Upper lobe of left lung (tissue), 6 donors: ENCODE data around the gene LRP1B. TPM values are rescaled to one million over a fixed set of nuclear protein-coding genes. Genes with fewer than 3 reads are reported as not detected.

ENCODE experiments used
- ATAC-seq, 2 donors: fragments of 200-7000 bp; cut with Tn5 transposase; one replicate each; pipeline ENCODE4 v1.9.1; 2022; ENCODE audit warnings: mild to moderate bottlenecking in 2 of 2, moderate library complexity in 2 of 2; ENCODE audit not compliant: low FRiP score in 2 of 2
- DNase-seq, 2 donors: peaks; one replicate each; pipeline ENCODE4 v3.0.0-alpha.2; 2019 to 2020
- H3K27ac ChIP-seq, 4 donors: fragments of 200-600 bp; sonication (generic); one replicate each; pipeline ENCODE4 v1.5.1; 2016 to 2019
- H3K27me3 ChIP-seq, 4 donors: fragments of 200-600 bp; sonication (generic); one replicate each; pipeline ENCODE4 v1.5.1; 2017 to 2019
- H3K36me3 ChIP-seq, 4 donors: fragments of 200-600 bp; sonication (generic); one replicate each; pipeline ENCODE4 v1.5.1; 2016 to 2019
- H3K4me1 ChIP-seq, 4 donors: fragments of 200-600 bp; sonication (generic); one replicate each; pipeline ENCODE4 v1.5.1; 2018 to 2019
- H3K4me3 ChIP-seq, 4 donors: fragments of 200-600 bp; sonication (generic); one replicate each; pipeline ENCODE4 v1.5.1; 2017 to 2019; ENCODE audit warnings: mild to moderate bottlenecking in 2 of 4, moderate library complexity in 1 of 4
- H3K9me3 ChIP-seq, 4 donors: fragments of 200-600 bp; sonication (generic); one replicate each; pipeline ENCODE4 v1.5.1; 2018 to 2019
- CTCF ChIP-seq, 6 experiments: fragments of 450-650 bp in 4 of 6; fragments of 200-600 bp in 2 of 6; sonication (generic) in 2 of 6; IDR thresholded peaks; one replicate each; pipeline ENCODE4 v1.5.1; 2016 to 2019; ENCODE audit warnings: antibody characterized with exemption in 6 of 6
- EP300 ChIP-seq, 4 donors: sonication (generic); formaldehyde crosslinking; IDR thresholded peaks; one replicate each; pipeline ENCODE4 v1.5.1; 2017; ENCODE audit warnings: antibody characterized with exemption in 4 of 4, control low read depth in 2 of 4
- POLR2A ChIP-seq, 4 donors: fragments of 450-650 bp; IDR thresholded peaks; one replicate each; pipeline ENCODE4 v1.5.1; 2016 to 2017; ENCODE audit warnings: antibody characterized with exemption in 4 of 4, mild to moderate bottlenecking in 2 of 4
- POLR2AphosphoS5 ChIP-seq, 2 donors: sonication (generic); formaldehyde crosslinking; IDR thresholded peaks; one replicate each; pipeline ENCODE4 v1.5.1; 2017; ENCODE audit warnings: antibody characterized with exemption in 2 of 2
- WGBS, 2 donors: methylation state at CpG; one replicate each; pipeline ENCODE4 v1.1.5; 2017 to 2018; 5-methylcytosine and 5-hydroxymethylcytosine counted together
- total RNA-seq, 6 donors: library from RNA; depleted of rRNA in 4 of 6; stranded (reverse); fragments of >200 nt in 4 of 6; gene quantifications; one replicate each; pipeline versions ENCODE4 v1.1.0 to v1.2.1, GENCODE V29; 2016 to 2021
- donor health status: DM: no; HTN: no; CAD: no; lungs with moderate emphysema.
- donor health status: DM: no; HTN: yes; CAD: no; lungs with severe emphysema.

LRP1B gene
- total RNA-seq, 6 donors from 2014 or later: under 0.01 to 0.46 (median 0.11) TPM

- H3K9me3 ChIP-seq: no peaks in the 10 kb centered on the region
- H3K4me1 ChIP-seq: no peaks in the 10 kb centered on the region
- no peaks in the 10 kb centered on the region for H3K36me3 ChIP-seq
- H3K27ac ChIP-seq: no peak overlapping the region
- H3K27me3 ChIP-seq: no peaks in the 10 kb centered on the region
- DNase-seq: no peak
- ATAC-seq: no peak
- TF ChIP-seq EP300 (IDR thresholded peaks at IDR 0.05): no peak
- TF ChIP-seq POLR2AphosphoS5 (IDR thresholded peaks at IDR 0.05): no peak
- no peak for TF ChIP-seq POLR2A (IDR thresholded peaks at IDR 0.05)
- TF ChIP-seq CTCF (IDR thresholded peaks at IDR 0.05): no peak
- H3K4me3 ChIP-seq: no peak overlapping the region
- 74 to 89% methylated on average over 2 of the region's 2 CpGs for WGBS, 2 donors
Observed at GRCh38 chr2:140410695-140411094, 1720.1 kb downstream of the LRP1B start.

GRCh38 chr2:140401056-140401455 is 1729.8 kb downstream of the LRP1B start:
- Histone ChIP-seq H3K4me3 (no peak overlapping the region), H3K36me3 (no peaks in the 10 kb centered on the region), H3K9me3 (peaks cover 0 to 19% (median 3%) of the 10 kb centered on the region in 4 donors), H3K27ac (no peak overlapping the region), H3K4me1 (no peaks in the 10 kb centered on the region), H3K27me3 (no peaks in the 10 kb centered on the region)
- ATAC-seq (no peak), DNase-seq (no peak)
- 93 to 95% methylated on average over 2 of the region's 2 CpGs for WGBS, 2 donors
- no peak for TF ChIP-seq POLR2A (IDR thresholded peaks at IDR 0.05)
- TF ChIP-seq CTCF (IDR thresholded peaks at IDR 0.05): no peak
- no peak for TF ChIP-seq EP300 (IDR thresholded peaks at IDR 0.05)
- no peak for TF ChIP-seq POLR2AphosphoS5 (IDR thresholded peaks at IDR 0.05)

GRCh38 chr2:140392824-140393223 is 1738.0 kb downstream of the LRP1B start:
- no peak for TF ChIP-seq CTCF (IDR thresholded peaks at IDR 0.05)
- no peak for TF ChIP-seq POLR2AphosphoS5 (IDR thresholded peaks at IDR 0.05)
- TF ChIP-seq POLR2A (IDR thresholded peaks at IDR 0.05): no peak
- no peak for TF ChIP-seq EP300 (IDR thresholded peaks at IDR 0.05)
- 62 to 64% methylated on average over 2 of the region's 2 CpGs for WGBS, 2 donors
- Histone ChIP-seq H3K4me1 (no peaks in the 10 kb centered on the region), H3K9me3 (no peaks in the 10 kb centered on the region), H3K4me3 (no peak overlapping the region), H3K27ac (no peak overlapping the region), H3K36me3 (no peaks in the 10 kb centered on the region), H3K27me3 (no peaks in the 10 kb centered on the region)
- no peak for DNase-seq
- no peak for ATAC-seq

- H3K27me3 ChIP-seq: no peaks in the 10 kb centered on the region
- 83 to 92% methylated on average over 6 of the region's 6 CpGs for WGBS, 2 donors
- no peaks in the 10 kb centered on the region for H3K9me3 ChIP-seq
- H3K4me3 ChIP-seq: no peak overlapping the region
- DNase-seq (no peak), ATAC-seq (no peak)
- TF ChIP-seq POLR2A (IDR thresholded peaks at IDR 0.05) (no peak), CTCF (IDR thresholded peaks at IDR 0.05) (no peak), POLR2AphosphoS5 (IDR thresholded peaks at IDR 0.05) (no peak), EP300 (IDR thresholded peaks at IDR 0.05) (no peak)
- no peaks in the 10 kb centered on the region for H3K4me1 ChIP-seq
- no peaks in the 10 kb centered on the region for H3K36me3 ChIP-seq
- no peak overlapping the region for H3K27ac ChIP-seq
Observed at GRCh38 chr2:140384946-140385345, 1745.9 kb downstream of the LRP1B start.

GRCh38 chr2:140383781-140384180 is 1747.0 kb downstream of the LRP1B start:
- no peaks in the 10 kb centered on the region for H3K27me3 ChIP-seq
- 77 to 78% methylated on average over 4 of the region's 4 CpGs for WGBS, 2 donors
- TF ChIP-seq EP300 (IDR thresholded peaks at IDR 0.05) (no peak), POLR2AphosphoS5 (IDR thresholded peaks at IDR 0.05) (no peak), CTCF (IDR thresholded peaks at IDR 0.05) (no peak), POLR2A (IDR thresholded peaks at IDR 0.05) (no peak)
- H3K36me3 ChIP-seq: no peaks in the 10 kb centered on the region
- H3K27ac ChIP-seq: no peak overlapping the region
- no peaks in the 10 kb centered on the region for H3K9me3 ChIP-seq
- no peaks in the 10 kb centered on the region for H3K4me1 ChIP-seq
- DNase-seq: no peak
- no peak overlapping the region for H3K4me3 ChIP-seq
- ATAC-seq: no peak
